HCT116 (cell line): ENCODE data around the gene EPB41L5. TPM values are rescaled to one million over a fixed set of nuclear protein-coding genes. Genes with fewer than 3 reads are reported as not detected.

Experiments used
- ATAC-seq: fragments of 200-7000 bp; cut with Tn5 transposase; 2 replicates; pipeline ENCODE4 v1.9.1; 2020; ENCODE audit warnings: mild to moderate bottlenecking, moderate library complexity
- BruUV-seq: library from RNA; stranded (reverse); fragments of 400-500 nt; replicated peaks from 2 replicates; lab custom pipeline; 2021; lab: Mats Ljungman, UMichigan
- CTCF ChIA-PET: fragments of 300-600 bp; sonication (Branson Sonifier 250); formaldehyde crosslinking; loops from one replicate; lab custom pipeline; 2021; ENCODE audit warnings: antibody characterized with exemption; lab: Charles Lee
- POLR2A ChIA-PET: fragments of 300-600, 350-600 bp; sonication (Branson Sonifier 250); formaldehyde crosslinking; loops from one replicate; lab custom pipeline; 2021; ENCODE audit warnings: antibody characterized with exemption; lab: Charles Lee
- RAD21 ChIA-PET, 2 experiments: fragments of 300-600 bp; sonication (Branson Sonifier 250); formaldehyde crosslinking; loops; one replicate each; lab custom pipeline; 2023; ENCODE audit warnings: low total read pairs in 2 of 2; ENCODE audit not compliant: uncharacterized antibody in 2 of 2, unreplicated experiment in 2 of 2, low non-redundant PET in 1 of 2; lab: Charles Lee
- DNase-seq: peaks from one replicate; pipeline ENCODE4 v3.0.0-alpha.2; 2010; ENCODE audit warnings: low read depth, low spot score
- H2AFZ ChIP-seq: fragments of 200-600 bp; shearing (Covaris generic), sonication (generic); 2 replicates; pipeline ENCODE4 v1.6.1; 2017; ENCODE audit warnings: low read depth, mixed run types, mixed read lengths, antibody characterized with exemption, low read length; ENCODE audit not compliant: poor library complexity, severe bottlenecking
- H3K27ac ChIP-seq: 2 replicates; pipeline ENCODE4 v1.5.1; 2012; ENCODE audit warnings: low read depth, low read length
- H3K27me3 ChIP-seq: fragments of 200-600 bp; sonication (generic); 2 replicates; pipeline ENCODE4 v1.6.1; 2016; ENCODE audit warnings: mixed run types, low read length, mixed read lengths; ENCODE audit not compliant: insufficient read depth
- H3K36me3 ChIP-seq, 2 experiments: fragments of 200-500 bp in 1 of 2; fragments of 200-600 bp in 1 of 2; sonication (Bioruptor generic) in 1 of 2; sonication (generic) in 1 of 2; 2 replicates each; pipeline versions ENCODE4 v1.5.1 to v1.6.1; 2014 to 2016; ENCODE audit warnings: low read length in 2 of 2, inconsistent platforms in 1 of 2, mixed read lengths in 1 of 2, mixed run types in 1 of 2; ENCODE audit not compliant: insufficient read depth in 2 of 2, control insufficient read depth in 1 of 2
- H3K4me1 ChIP-seq, 2 experiments: fragments of 200-600 bp in 1 of 2; sonication (generic) in 1 of 2; 2 replicates each; pipeline versions ENCODE4 v1.5.1 to v1.6.1; 2012 to 2017; ENCODE audit warnings: low read length in 2 of 2, inconsistent platforms in 1 of 2, mild to moderate bottlenecking in 1 of 2, mixed read lengths in 1 of 2, mixed run types in 1 of 2, moderate library complexity in 1 of 2; ENCODE audit not compliant: insufficient read depth in 2 of 2, control insufficient read depth in 1 of 2
- H3K4me2 ChIP-seq: fragments of 200-600 bp; sonication (generic); 2 replicates; pipeline ENCODE4 v1.6.1; 2017; ENCODE audit warnings: mixed run types, low read length, mixed read lengths
- H3K4me3 ChIP-seq, 2 experiments: fragments of 200-600 bp in 1 of 2; sonication (generic) in 1 of 2; replicated peaks in 1 of 2; 2 replicates each; pipeline ENCODE4 v1.5.1; 2011 to 2016; ENCODE audit warnings: low read length in 2 of 2, control low read depth in 1 of 2, low read depth in 1 of 2, mild to moderate bottlenecking in 1 of 2, mixed read lengths in 1 of 2, mixed run types in 1 of 2
- H3K79me2 ChIP-seq: fragments of 200-600 bp; sonication (generic); 2 replicates; pipeline ENCODE4 v1.6.1; 2017; ENCODE audit warnings: mild to moderate bottlenecking, mixed run types, low read length, moderate library complexity, mixed read lengths; ENCODE audit not compliant: insufficient read depth
- H3K9ac ChIP-seq: fragments of 200-600 bp; sonication (generic); 2 replicates; pipeline ENCODE4 v1.6.1; 2016; ENCODE audit warnings: low read length, mixed read lengths
- H3K9me2 ChIP-seq: fragments of 200-600 bp; sonication (generic), shearing (Covaris generic); 2 replicates; pipeline ENCODE4 v1.6.1; 2017; ENCODE audit warnings: mixed run types, mild to moderate bottlenecking, moderate library complexity; ENCODE audit not compliant: insufficient read depth
- H3K9me3 ChIP-seq, 2 experiments: fragments of 200-500 bp in 1 of 2; fragments of 200-600 bp in 1 of 2; sonication (Bioruptor generic) in 1 of 2; sonication (generic) in 1 of 2; 2 replicates each; pipeline ENCODE4 v1.6.1; 2014 to 2017; ENCODE audit warnings: low read length in 2 of 2, mixed read lengths in 2 of 2, inconsistent platforms in 1 of 2, low read depth in 1 of 2, mild to moderate bottlenecking in 1 of 2, mixed run types in 1 of 2, moderate library complexity in 1 of 2; ENCODE audit not compliant: control insufficient read depth in 1 of 2, insufficient read depth in 1 of 2
- H4K20me1 ChIP-seq: fragments of 200-600 bp; sonication (generic), shearing (Covaris generic); 2 replicates; pipeline ENCODE4 v1.6.1; 2017; ENCODE audit warnings: mixed run types, mild to moderate bottlenecking, moderate library complexity; ENCODE audit not compliant: insufficient read depth
- CBX3 ChIP-seq: IDR thresholded peaks from 2 replicates; pipeline ENCODE4 v1.6.1; 2012; ENCODE audit warnings: low read depth
- CEBPB ChIP-seq: IDR thresholded peaks from 2 replicates; pipeline ENCODE4 v1.6.1; 2012; ENCODE audit warnings: low read depth
- EGR1 ChIP-seq: IDR thresholded peaks from 2 replicates; pipeline ENCODE4 v1.6.1; 2012; ENCODE audit warnings: low read depth
- ELF1 ChIP-seq: IDR thresholded peaks from 2 replicates; pipeline ENCODE4 v1.6.1; 2012; ENCODE audit warnings: low read depth, borderline replicate concordance
- EZH2 ChIP-seq: fragments of 200-600 bp; sonication (generic); IDR thresholded peaks from 2 replicates; pipeline ENCODE4 v1.6.1; 2017; ENCODE audit warnings: antibody characterized with exemption, mixed run types
- POLR2A ChIP-seq: IDR thresholded peaks from 2 replicates; pipeline ENCODE4 v1.7.0; 2011; ENCODE audit warnings: borderline replicate concordance; ENCODE audit not compliant: insufficient read depth, insufficient read length; ENCODE audit errors: extremely low read depth
- RAD21 ChIP-seq: IDR thresholded peaks from 2 replicates; pipeline ENCODE4 v1.6.1; 2012; ENCODE audit warnings: low read depth, mild to moderate bottlenecking
- SIN3A ChIP-seq: IDR thresholded peaks from 2 replicates; pipeline ENCODE4 v1.6.1; 2012; ENCODE audit warnings: low read depth
- ZFX ChIP-seq: fragments of 450-650 bp; IDR thresholded peaks from 2 replicates; pipeline ENCODE4 v1.6.1; 2017
- intact Hi-C: fragments of 100-400 bp; cut with micrococcal nuclease; formaldehyde crosslinking; loops from 2 replicates; pipeline ENCODE4 v1.10.0; 2022
- total RNA-seq: library from RNA; stranded (reverse); gene quantifications from one replicate; pipeline ENCODE4 v1.2.1, GENCODE V29; 2021; ENCODE audit not compliant: unreplicated experiment
- TF ChIP-seq, protein P1 (sequence below): IDR thresholded peaks from 2 replicates; pipeline ENCODE4 v1.6.1; 2012
- TF ChIP-seq, protein P2 (sequence below): IDR thresholded peaks from 2 replicates; pipeline ENCODE4 v1.6.1; 2012

The EPB41L5 gene
- total RNA-seq, 1 experiment from 2014 or later, result 14.7 TPM

DNA sequence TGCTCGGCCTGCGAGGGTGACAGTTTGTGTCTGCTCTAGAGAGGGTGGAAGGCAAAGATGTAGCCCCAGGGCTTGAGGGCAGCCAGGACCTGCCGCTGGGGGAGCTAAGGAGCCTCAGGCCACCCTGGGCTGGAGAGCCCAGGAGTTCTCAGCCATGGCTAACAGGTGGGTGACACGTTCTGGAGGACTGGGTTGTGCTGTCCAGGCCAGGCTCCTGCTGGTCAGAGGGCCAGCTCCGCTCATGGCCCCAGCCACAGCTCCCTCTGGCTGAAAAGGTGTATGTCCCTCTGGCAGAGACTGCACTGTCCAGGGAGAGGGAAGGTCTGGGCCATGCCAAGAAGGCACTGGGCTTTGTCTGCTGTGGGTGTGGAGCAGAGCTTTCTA is 191.1 kb downstream of the EPB41L5 start:
- 0 out of 4 replicates have a peak, but pooled peaks cover 0 to 3% of the 10 kb centered on the region in 2 experiments for H3K36me3 ChIP-seq
- no peaks in the 10 kb centered on the region for H3K27me3 ChIP-seq
- DNase-seq (no peak), ATAC-seq (no peak)
- H3K4me1 ChIP-seq, result peaks cover 0 to 11% of the 10 kb centered on the region in 2 experiments; a peak in 1 of 4 replicates
- CTCF ChIA-PET, result no interaction called here
- TF ChIP-seq CEBPB (no peak), SIN3A (no peak), ZFX (no peak), EGR1 (no peak), RAD21 (no peak)
- TF ChIP-seq, protein P1, sequence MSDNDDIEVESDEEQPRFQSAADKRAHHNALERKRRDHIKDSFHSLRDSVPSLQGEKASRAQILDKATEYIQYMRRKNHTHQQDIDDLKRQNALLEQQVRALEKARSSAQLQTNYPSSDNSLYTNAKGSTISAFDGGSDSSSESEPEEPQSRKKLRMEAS, result no peak
- H3K4me3 ChIP-seq, result no peak overlapping the region
- no peak overlapping the region for H2AFZ ChIP-seq
- H3K27ac ChIP-seq, result no peak overlapping the region
- no peaks in the 10 kb centered on the region for H4K20me1 ChIP-seq
- RAD21 ChIA-PET, result no interaction called here
- no peaks in the 10 kb centered on the region for H3K9me2 ChIP-seq
- POLR2A ChIA-PET, result no interaction called here
- H3K9ac ChIP-seq, result no peak overlapping the region
- BruUV-seq, result no TSS peak
- intact Hi-C loops, result no loop called here
- H3K9me3 ChIP-seq, result no peaks in the 10 kb centered on the region
- H3K79me2 ChIP-seq, result peaks cover 21% of the 10 kb centered on the region
- no peak overlapping the region for H3K4me2 ChIP-seq

DNA sequence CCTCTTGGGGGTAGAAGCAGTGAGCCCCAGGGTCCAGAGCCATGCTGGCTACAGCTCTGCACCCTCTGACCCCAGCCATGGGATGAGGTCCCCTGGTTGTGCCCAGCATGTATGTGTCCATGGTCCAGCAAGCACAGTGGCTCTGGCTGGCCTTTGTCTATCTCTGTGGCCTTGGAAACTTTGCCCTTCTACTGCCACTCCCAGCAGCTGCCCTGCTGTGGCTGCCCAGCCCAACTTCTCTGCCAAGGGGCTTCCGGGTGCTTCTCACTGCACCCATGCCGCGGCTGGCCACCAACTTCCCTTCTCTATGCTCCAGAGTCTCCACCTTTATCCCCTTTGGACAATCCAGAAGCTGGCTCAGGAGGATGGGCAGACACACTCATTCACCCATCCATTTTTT is 191.5 kb downstream of the EPB41L5 start:
- ChIA-PET CTCF (no interaction called here), RAD21 (no interaction called here), POLR2A (no interaction called here)
- H2AFZ ChIP-seq, result no peak overlapping the region
- H3K36me3 ChIP-seq, result no peaks in the 10 kb centered on the region
- H3K9ac ChIP-seq, result no peak overlapping the region
- no peak for ATAC-seq
- no peaks in the 10 kb centered on the region for H4K20me1 ChIP-seq
- H3K9me3 ChIP-seq, result no peaks in the 10 kb centered on the region
- H3K27ac ChIP-seq, result no peak overlapping the region
- intact Hi-C loops, result no loop called here
- BruUV-seq, result no TSS peak
- no peak overlapping the region for H3K4me3 ChIP-seq
- no peaks in the 10 kb centered on the region for H3K9me2 ChIP-seq
- peaks cover 17% of the 10 kb centered on the region for H3K79me2 ChIP-seq
- H3K4me1 ChIP-seq, result peaks cover 0 to 11% of the 10 kb centered on the region in 2 experiments; a peak in 1 of 4 replicates
- DNase-seq, result no peak
- TF ChIP-seq, protein P2, sequence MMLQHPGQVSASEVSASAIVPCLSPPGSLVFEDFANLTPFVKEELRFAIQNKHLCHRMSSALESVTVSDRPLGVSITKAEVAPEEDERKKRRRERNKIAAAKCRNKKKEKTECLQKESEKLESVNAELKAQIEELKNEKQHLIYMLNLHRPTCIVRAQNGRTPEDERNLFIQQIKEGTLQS, result no peak
- TF ChIP-seq EZH2 (no peak), ELF1 (no peak), POLR2A (no peak), EGR1 (no peak), SIN3A (no peak), CBX3 (no peak)
- TF ChIP-seq, protein P1, result no peak
- TF ChIP-seq, all 23 proteins: peak for 0
- no peaks in the 10 kb centered on the region for H3K27me3 ChIP-seq
- H3K4me2 ChIP-seq, result no peak overlapping the region
